Measurements from ENCODE around the gene ITGA2B. TPM values are rescaled to one million over a fixed set of nuclear protein-coding genes. Genes with fewer than 3 reads are reported as not detected.
"Not testable (repeated sequence)": the region's sequence is repeated elsewhere in the genome, so short reads cannot be mapped to it uniquely, and the experiment has no call there.

ITGA2B gene
- total RNA-seq, 1 donor from 2014 or later: 0.23 TPM

GRCh38 chr17:44372036-44372435 lies 17.4 kb downstream of the ITGA2B start:
- DNase-seq (ENCODE audit: extremely low read depth, low read depth, low spot score): no peak

- not testable (repeated sequence) for DNase-seq (ENCODE audit: extremely low read depth, low read depth, low spot score)
Observed at GRCh38 chr17:44369414-44370023, 19.9 kb downstream of the ITGA2B start.

- not testable (repeated sequence) for DNase-seq (ENCODE audit: extremely low read depth, low read depth, low spot score)
Observed at GRCh38 chr17:44368391-44369243, 20.8 kb downstream of the ITGA2B start.

GRCh38 chr17:44367231-44367979 lies 22.0 kb downstream of the ITGA2B start:
- no peak for DNase-seq (ENCODE audit: extremely low read depth, low read depth, low spot score)

DNA sequence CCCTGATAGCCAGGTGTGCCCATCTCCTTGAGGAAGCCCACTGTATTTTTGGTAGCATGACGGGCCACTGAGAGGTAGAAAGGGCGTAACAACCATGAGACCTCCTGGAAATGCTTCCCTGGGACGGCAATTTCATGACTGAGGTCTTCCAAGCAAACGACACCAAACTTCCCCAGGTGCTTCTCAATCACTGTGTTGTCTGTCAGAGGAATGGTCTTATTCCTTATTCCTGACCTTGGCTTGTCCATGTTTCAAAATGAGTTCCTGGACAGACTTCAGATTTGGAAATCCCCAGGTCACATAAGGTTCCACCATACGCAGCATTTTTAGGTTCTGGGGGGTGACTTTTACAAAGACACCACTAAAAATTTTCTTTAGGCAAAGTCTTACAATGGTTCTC lies 24.4 kb downstream of the ITGA2B start:
- DNase-seq (ENCODE audit: extremely low read depth, low read depth, low spot score): not testable (repeated sequence)

DNA sequence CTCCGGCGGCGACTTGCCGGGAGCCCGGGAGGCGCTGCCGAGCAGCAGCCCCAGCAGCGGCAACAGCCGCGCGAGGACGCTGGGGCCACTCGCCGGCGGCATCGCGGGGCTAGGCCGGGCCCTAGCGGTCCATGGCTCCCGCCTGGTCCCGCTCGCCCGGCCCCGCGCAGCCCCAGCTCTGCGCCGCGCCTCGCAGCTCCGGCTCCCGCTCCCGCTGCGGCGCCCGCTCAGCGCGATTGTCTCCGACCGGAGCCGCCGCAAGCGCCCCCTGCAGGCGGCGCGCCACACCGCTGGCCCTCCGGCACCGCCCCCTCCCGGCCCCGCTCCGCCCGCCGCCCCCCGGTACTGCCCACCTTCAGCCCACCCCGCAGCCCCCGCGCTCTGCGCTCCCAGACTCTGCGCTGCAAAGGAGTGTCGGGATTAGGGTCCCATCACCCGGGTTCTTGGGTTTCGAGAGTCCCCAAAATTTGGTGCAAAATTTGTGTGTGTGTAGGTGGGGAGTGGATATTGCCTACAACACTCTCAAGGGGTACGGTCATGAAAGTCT lies 25.8 kb downstream of the ITGA2B start, which contains the start of gene FAM171A2:
TSS of gene FAM171A2 (minus strand) at position 241 of the 547 bp plus-strand sequence. CDS start at position 102, 139 bp downstream.
- DNase-seq (ENCODE audit: extremely low read depth, low read depth, low spot score): no peak

GRCh38 chr17:44362949-44363612 lies 26.4 kb downstream of the ITGA2B start:
- no peak for DNase-seq (ENCODE audit: extremely low read depth, low read depth, low spot score)

GRCh38 chr17:44362459-44362948 lies 26.9 kb downstream of the ITGA2B start:
- DNase-seq (ENCODE audit: extremely low read depth, low read depth, low spot score): no peak

GRCh38 chr17:44361292-44362260 lies 27.9 kb downstream of the ITGA2B start:
- DNase-seq (ENCODE audit: extremely low read depth, low read depth, low spot score): no peak

DNA sequence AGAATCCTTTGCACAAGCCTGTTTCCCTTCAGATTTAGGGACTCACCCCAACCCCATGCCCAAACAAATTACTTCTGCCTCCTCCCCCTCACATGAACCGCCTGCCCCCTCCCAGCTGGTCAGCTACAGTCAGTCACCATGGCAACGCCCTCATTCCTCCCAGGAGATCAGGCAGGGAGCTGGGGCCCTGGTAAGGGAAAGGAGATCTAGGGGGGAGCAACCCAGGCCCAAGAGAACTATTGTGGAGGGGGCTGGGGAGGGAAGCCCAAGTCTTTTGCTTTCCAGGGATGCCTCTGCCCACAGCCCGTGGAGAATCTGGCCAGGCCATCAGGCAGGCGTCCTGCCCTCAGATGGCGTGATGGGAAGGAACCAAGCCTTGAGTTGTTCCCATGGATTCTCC lies 28.6 kb downstream of the ITGA2B start:
- DNase-seq (ENCODE audit: extremely low read depth, low read depth, low spot score): no peak

DNA sequence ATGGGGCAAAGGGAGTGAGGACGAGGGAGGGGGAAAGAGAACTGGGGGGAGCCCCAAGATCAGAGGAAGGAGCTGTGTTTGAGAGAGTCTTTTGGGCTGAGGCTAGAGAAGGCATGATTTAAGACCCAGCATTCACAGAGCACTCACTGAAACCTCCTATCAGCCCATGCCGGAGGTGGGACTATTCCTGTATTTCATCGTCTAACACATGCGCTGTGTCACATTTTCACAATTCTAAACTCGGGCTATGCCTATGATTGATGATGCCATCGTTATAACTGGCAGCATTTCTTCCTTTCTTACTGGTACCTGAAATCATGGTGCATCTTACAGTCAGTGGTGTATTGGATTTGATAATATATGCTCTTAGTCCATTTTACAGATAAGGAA lies 29.3 kb downstream of the ITGA2B start:
- no peak for DNase-seq (ENCODE audit: extremely low read depth, low read depth, low spot score)

GRCh38 chr17:44359458-44360143 lies 29.8 kb downstream of the ITGA2B start:
- DNase-seq (ENCODE audit: extremely low read depth, low read depth, low spot score): no peak

DNA sequence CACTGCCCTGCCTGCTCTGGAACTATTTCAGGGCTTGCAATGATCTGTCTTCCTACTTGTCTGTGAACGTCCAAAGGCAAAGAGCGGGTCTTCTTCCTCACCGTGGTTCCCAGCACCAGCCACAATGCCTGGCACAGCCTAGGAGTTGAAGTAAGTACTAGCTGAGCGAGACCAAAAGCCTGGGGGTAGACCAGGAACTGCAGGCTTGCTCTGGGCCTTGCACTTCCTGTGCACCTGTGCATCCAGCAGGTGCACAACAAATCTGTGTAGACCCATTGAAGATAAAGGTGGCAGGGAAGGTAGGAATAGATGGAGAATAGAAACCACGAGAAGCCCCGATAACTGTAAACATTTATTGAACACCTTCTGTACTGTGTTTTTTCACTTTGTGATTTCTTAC lies 30.4 kb downstream of the ITGA2B start:
- no peak for DNase-seq (ENCODE audit: extremely low read depth, low read depth, low spot score)

DNA sequence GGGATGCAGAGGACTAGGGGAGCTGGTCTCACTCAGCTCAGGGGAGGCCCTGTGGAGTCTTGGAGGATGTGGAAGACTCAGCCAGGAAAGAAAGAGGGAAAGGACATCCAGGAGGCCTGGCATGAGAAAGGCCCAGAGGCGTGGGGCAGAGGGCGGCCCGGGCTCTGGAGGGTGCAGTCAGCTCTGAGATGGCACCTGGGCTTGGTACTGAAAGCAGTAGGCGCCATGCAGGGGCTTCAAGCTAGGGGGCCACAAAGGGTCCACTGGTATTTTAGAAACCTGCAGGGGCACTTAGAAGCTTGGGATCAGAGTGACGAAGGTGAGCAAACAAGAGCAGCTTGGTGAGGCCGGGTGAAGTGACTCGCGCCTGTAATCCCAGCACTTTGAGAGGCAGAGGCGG lies 31.4 kb downstream of the ITGA2B start:
- DNase-seq (ENCODE audit: extremely low read depth, low read depth, low spot score): no peak

- DNase-seq (ENCODE audit: extremely low read depth, low read depth, low spot score): no peak
Observed at GRCh38 chr17:44356241-44356640, 33.2 kb downstream of the ITGA2B start.

- DNase-seq (ENCODE audit: extremely low read depth, low read depth, low spot score): no peak
Observed at GRCh38 chr17:44355642-44356099, 33.8 kb downstream of the ITGA2B start.

- no peak for DNase-seq (ENCODE audit: extremely low read depth, low read depth, low spot score)
Observed at GRCh38 chr17:44354582-44355561, 34.6 kb downstream of the ITGA2B start.
